ENCODE data around the gene CEACAM3.

Gene CEACAM3

DNA sequence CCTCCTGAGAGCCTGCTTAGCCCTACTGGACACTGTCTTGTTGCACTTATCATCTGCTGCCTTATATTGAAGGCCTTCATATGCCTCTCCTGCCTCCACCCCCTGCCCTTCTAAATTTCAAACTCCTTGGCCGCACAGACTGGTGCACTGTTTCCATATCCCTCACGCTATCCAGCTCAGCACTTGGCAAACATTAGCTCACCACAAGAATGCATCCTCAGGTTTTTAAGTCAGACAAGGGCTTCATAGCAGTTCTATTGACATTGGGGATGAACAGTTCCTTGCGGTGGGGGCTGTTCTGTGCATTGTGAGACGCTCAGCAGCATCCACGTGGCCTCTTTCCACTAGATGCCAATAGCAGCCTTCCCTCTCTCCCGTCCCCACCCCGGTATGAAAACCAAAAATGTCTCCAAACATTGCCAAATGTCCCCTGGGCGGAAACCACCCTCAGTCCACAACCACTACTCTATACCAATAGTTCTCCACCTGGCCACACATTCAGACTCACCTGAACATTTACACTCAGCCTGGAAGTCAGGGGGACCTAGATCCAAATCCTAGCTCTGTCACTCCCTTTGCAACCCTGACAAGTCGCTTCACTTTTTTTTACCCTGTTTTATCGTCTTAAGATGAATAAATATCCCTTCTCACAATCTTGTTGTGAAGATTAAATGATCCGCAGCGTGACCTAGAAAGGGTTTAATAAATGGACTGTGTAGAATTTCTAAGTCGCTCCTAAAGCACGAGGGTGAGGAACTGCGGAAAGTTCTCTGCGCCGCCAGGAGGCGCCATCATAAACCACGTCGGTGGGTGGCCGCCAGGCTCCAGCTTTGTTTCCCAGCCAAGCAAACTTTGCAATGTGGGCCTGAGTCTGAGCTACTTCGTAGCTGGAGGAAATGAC, 3.6 kb upstream of the CEACAM3 start:
- no peak for DNase-seq (ENCODE audit: low spot score)

DNA sequence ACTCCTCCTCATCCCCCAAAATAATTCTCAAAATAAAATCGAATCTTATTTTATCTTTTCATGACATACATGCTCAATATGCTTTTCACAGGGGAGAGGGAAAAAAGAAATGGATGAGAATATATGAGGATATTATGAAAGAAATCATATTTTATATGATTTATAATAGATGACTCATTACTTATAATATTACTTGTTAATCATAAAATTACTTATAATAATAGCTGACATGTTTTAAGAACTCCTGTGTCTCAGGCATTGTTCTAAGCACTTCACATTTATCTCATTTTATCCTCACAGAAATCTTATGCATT, 3.0 kb upstream of the CEACAM3 start:
- DNase-seq (ENCODE audit: low spot score) = no peak

GRCh38 chr19:41795031-41795461, 1.3 kb upstream of the CEACAM3 start:
- peak; percentile 46 for DNase-seq (ENCODE audit: low spot score)

- DNase-seq (ENCODE audit: low spot score) = no peak
Observed at GRCh38 chr19:41796901-41797300, 514 bp downstream of the CEACAM3 start.

- no peak for DNase-seq (ENCODE audit: low spot score)
Observed at GRCh38 chr19:41799444-41800000, 3.1 kb downstream of the CEACAM3 start.

GRCh38 chr19:41801031-41801430, 4.6 kb downstream of the CEACAM3 start:
- no peak for DNase-seq (ENCODE audit: low spot score)

GRCh38 chr19:41801792-41802211, 5.4 kb downstream of the CEACAM3 start:
- no peak for DNase-seq (ENCODE audit: low spot score)

GRCh38 chr19:41802770-41803169, 6.4 kb downstream of the CEACAM3 start:
- no peak for DNase-seq (ENCODE audit: low spot score)

GRCh38 chr19:41804336-41804735, 7.9 kb downstream of the CEACAM3 start:
- no peak for DNase-seq (ENCODE audit: low spot score)

- no peak for DNase-seq (ENCODE audit: low spot score)
Observed at GRCh38 chr19:41807176-41807575, 10.8 kb downstream of the CEACAM3 start.

- no peak for DNase-seq (ENCODE audit: low spot score)
Observed at GRCh38 chr19:41808663-41809566, 12.5 kb downstream of the CEACAM3 start.

DNA sequence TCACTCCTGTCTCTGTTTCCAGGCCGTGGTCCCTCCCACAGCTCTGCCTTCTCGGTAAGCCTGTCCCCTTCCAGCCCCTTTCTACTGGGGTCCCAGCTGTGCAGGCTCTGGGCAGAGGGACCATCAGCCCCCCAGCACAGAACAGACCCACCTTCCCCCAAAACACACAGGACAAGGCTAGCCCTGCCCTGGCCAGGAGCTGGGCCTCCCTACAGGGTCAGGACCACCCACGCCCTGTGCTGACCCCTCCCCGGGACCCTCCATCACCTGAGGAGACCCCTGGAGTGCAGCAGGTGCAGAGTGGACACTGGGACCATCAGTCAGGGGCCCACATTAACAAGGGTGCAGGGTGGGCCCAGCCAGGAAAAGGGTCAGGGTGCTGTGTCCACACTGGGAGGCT, 13.9 kb downstream of the CEACAM3 start:
- no peak for DNase-seq (ENCODE audit: low spot score)

DNA sequence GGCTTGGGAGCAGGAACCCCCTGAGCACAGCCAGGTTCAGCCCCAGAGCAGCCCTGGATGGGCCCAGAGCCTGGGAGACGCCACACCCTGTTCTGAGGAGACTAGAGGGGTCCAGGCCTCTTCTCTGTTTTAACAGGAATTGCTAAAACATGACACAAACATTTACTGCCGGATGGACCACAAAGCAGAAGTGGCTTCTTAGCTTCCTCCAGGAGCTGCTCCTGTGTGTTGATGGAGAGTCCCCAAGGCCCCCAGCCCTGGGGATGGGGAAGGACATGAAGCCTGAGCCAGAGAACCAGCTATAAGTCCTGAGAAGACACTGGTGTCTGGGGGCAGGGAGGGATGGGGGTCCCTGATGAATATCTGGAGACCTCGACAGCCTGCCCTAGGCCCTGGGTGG, 14.6 kb downstream of the CEACAM3 start:
- no peak for DNase-seq (ENCODE audit: low spot score)

- no peak for DNase-seq (ENCODE audit: low spot score)
Observed at GRCh38 chr19:41811981-41812380, 15.6 kb downstream of the CEACAM3 start.

GRCh38 chr19:41813911-41814310, 17.5 kb downstream of the CEACAM3 start:
- no peak for DNase-seq (ENCODE audit: low spot score)

DNA sequence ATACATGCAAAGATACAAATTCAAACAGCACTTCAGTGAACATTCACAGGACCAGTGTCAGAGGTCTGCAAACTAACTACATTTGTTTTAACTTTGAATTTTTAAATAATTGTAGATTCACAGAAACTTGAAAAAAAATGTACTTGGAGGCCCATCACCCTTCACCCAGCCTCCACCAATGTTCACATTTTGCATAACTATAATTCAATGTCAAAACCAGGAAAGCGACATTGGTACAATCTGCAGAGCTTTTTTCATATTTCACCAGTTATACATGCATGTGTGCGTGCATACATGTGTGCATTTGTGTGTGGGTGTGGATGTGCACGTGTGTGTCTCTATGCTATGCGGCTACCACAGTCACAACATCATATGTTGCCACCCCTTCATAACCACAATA, 18.9 kb downstream of the CEACAM3 start:
- no peak for DNase-seq (ENCODE audit: low spot score)

DNA sequence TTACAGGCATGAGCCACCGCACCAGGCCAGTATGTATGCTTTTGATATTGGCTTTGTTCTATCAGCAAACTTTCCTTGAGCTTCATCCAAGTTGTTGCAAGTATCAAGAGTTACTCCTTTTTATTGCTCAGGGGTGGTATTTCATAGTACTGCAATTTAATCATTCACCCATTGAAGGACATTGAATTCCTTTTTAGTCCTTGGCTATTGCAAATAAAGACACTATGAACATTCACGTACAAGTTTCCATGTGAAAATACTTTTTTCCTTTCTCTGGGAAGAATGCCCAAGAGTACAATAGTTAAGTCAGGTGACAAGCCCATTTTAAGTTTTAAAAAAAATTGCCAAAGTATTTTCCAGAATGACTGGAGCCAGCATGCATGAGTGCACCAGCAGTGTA, 20.4 kb downstream of the CEACAM3 start:
- DNase-seq (ENCODE audit: low spot score) = no peak

DNA sequence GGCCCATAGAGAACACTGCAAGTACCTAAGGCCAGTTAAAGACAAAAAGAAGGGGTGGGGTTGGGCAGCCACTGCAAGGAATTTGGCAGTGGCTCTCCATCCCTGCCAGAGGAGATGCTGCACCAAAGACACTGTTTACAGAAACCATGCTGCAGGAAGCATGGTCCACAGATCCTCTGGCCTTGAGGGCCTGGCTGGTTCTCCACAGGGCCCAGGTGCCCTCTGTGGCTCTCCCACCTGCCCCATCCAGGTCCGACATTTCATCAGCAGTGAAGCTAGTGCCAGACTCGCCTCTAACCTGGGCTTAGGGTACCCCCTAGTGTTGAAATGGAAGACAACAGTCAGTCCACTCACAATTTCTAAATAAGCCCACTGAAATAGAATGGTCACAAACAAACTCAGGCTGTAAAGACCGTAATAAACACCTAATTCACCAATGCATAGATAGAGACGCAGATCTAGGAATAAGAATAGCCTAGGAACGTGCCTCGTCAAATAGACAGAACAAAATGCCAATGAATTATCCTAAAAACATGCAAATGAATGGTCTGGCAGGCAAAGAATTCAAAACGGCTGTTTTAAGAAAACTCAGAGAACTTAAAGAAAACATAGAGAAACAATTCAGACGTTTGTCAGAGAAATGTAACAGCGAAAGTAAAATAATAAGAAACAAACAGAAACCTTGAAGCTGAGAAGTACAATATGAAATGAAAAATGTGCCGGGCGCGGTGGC, 24.8 kb downstream of the CEACAM3 start:
- DNase-seq (ENCODE audit: low spot score) = peak; percentile 11

DNA sequence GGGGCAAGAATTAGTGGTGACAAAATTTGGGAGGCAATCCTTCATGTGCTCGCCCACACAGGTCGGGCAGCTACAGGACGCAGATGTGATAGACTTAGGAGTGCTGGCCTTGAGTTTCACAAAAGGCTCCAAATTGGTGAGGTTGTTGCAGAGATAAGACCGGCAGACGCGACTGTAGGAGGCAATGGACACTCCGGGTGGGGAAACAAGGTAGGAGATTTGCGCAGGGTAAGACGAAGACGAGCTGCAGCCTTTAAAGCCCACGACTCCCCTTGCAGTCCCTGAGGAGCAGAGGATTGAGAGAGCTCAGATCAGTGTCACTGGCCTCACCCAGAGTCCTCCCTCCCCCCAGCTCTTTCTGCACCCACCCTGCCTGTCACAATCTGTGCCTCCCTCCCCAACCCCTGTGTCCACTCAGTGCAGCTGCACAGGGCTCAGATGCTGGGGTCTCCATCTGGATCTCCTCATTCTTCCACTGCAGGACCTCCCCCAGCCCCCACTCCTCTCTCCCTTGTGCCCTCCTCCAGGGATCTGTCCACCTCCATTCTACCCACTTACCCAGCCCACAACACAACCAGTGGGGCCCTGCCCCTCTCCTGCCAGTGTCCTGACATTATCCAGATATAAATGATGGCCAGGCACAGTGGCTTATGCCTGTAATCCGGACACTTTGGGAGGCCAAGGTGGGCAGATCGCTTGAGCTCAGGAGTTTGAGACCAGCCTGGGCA, 41.8 kb downstream of the CEACAM3 start:
- no peak for DNase-seq (ENCODE audit: low spot score)

DNA sequence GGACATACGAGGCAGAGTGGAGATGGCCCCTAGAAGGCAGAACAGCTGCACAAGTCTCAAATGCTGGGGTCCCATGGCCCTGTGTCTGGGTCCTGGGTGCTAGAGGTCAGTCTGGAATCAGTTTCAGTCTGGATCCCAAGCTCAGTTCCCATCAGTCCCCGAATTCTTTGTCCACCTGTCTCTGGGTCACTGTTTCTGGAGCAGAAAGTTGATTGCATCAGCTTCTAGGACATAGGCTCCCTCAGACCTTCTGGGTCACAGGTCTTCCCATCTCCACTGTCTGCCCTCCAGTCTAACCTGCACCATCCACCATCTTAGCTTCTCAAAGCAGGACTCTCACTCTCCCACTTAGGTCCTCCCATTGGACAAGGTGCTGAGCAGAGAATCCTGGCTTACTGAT, 42.8 kb downstream of the CEACAM3 start:
- no peak for DNase-seq (ENCODE audit: low spot score)

DNA sequence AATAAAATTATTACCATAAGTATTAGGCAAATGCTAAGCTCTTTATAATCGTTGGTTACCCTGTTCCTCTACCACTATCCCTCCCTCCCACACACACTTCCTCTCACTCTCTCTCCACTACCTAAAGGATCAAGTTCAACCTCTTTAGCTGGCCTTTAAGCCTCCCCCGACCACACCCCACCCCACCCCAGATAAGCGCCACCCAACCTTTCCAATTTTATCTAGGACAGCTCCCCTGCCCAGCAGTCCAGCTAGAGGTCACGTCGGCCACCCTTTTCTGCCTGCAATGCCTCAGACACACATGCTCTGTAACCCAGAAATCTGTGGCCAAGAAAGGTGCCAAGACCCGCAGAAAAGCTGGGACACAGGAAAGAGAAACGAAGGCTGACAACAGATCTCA, 47.0 kb downstream of the CEACAM3 start:
- no peak for DNase-seq (ENCODE audit: low spot score)
